ENCODE results near the gene DGKD.

Gene DGKD

GRCh38 chr2:233418761-233419546 is 64.7 kb downstream of the DGKD start:
- Histone ChIP-seq H3K27me3 (no peaks in the 10 kb centered on the region), H3K4me1 (peaks cover 0 to 85% (median 54%) of the 10 kb centered on the region in 4 donors), H3K27ac (peak overlapping the region; percentile 81 to 83), H3K36me3 (no peaks in the 10 kb centered on the region), H3K9me3 (no peaks in the 10 kb centered on the region), H3K4me3 (peak overlapping the region; percentile 41 to 44)
- intact Hi-C loops (cut with DNase I; ENCODE audit: low total_unique reads): no loop called here
- TF ChIP-seq CTCF (IDR thresholded peaks at IDR 0.05): no peak
- DNase-seq: peak; percentile 47 to 85

GRCh38 chr2:233419602-233420391 is 65.5 kb downstream of the DGKD start:
- Histone ChIP-seq H3K27ac (peak overlapping the region; percentile 81 to 83), H3K4me1 (peaks cover 2 to 83% (median 52%) of the 10 kb centered on the region in 4 donors), H3K9me3 (no peaks in the 10 kb centered on the region), H3K36me3 (no peaks in the 10 kb centered on the region), H3K27me3 (no peaks in the 10 kb centered on the region), H3K4me3 (peak overlapping the region; percentile 41 to 44)
- peak in 1 of 2 donors; percentile 65 for DNase-seq
- TF ChIP-seq CTCF (IDR thresholded peaks at IDR 0.05): no peak
- intact Hi-C loops (cut with DNase I; ENCODE audit: low total_unique reads): no loop called here

GRCh38 chr2:233421091-233421816 is 67.0 kb downstream of the DGKD start:
- peak overlapping the region; percentile 81 to 83 for H3K27ac ChIP-seq
- H3K4me1 ChIP-seq: peaks cover 4 to 75% (median 43%) of the 10 kb centered on the region in 4 donors
- no peaks in the 10 kb centered on the region for H3K9me3 ChIP-seq
- no peak for TF ChIP-seq CTCF (IDR thresholded peaks at IDR 0.05)
- H3K27me3 ChIP-seq: no peaks in the 10 kb centered on the region
- DNase-seq: peak in 1 of 2 donors; percentile 53
- H3K36me3 ChIP-seq: no peaks in the 10 kb centered on the region
- intact Hi-C loops (cut with DNase I; ENCODE audit: low total_unique reads): no loop called here
- peak overlapping the region; percentile 41 to 44 for H3K4me3 ChIP-seq

GRCh38 chr2:233422050-233422639 is 67.9 kb downstream of the DGKD start:
- H3K27ac ChIP-seq: peak overlapping the region; percentile 81 to 83
- H3K4me1 ChIP-seq: peaks cover 4 to 66% (median 40%) of the 10 kb centered on the region in 4 donors
- intact Hi-C loops (cut with DNase I; ENCODE audit: low total_unique reads): no loop called here
- no peaks in the 10 kb centered on the region for H3K27me3 ChIP-seq
- H3K4me3 ChIP-seq: peak overlapping the region in 1 of 2 donors; percentile 44
- no peaks in the 10 kb centered on the region for H3K9me3 ChIP-seq
- DNase-seq: peak in 1 of 2 donors; percentile 65
- H3K36me3 ChIP-seq: no peaks in the 10 kb centered on the region
- TF ChIP-seq CTCF (IDR thresholded peaks at IDR 0.05): no peak
